GM12878 (cell line): ENCODE measurements around the gene FHOD3. TPM values are rescaled to one million over a fixed set of nuclear protein-coding genes. Genes with fewer than 3 reads are reported as not detected.

ENCODE experiments used
- ATAC-seq: fragments of 200-7000 bp; cut with Tn5 transposase; 3 replicates; pipeline ENCODE4 v1.9.1; 2020; ENCODE audit warnings: mild to moderate bottlenecking, moderate library complexity
- BruUV-seq: library from RNA; stranded (reverse); fragments of 400-500 nt; replicated peaks from 2 replicates; lab custom pipeline; 2021; lab: Mats Ljungman, UMichigan
- CTCF ChIA-PET: fragments of 300-600 bp; sonication (Branson Sonifier 250); formaldehyde crosslinking; extraction: SDS; loops from one replicate; lab custom pipeline; 2021; ENCODE audit warnings: inconsistent platforms; lab: Yijun Ruan, JAX
- POLR2A ChIA-PET: fragments of 350-600 bp; formaldehyde crosslinking; extraction: SDS; loops from one replicate; lab custom pipeline; 2021; ENCODE audit warnings: inconsistent platforms; lab: Charles Lee
- RAD21 ChIA-PET: fragments of 300-600 bp; sonication (Branson Sonifier 250); formaldehyde crosslinking; loops from one replicate; lab custom pipeline; 2023; ENCODE audit warnings: antibody characterized with exemption; ENCODE audit not compliant: unreplicated experiment; lab: Charles Lee
- SMC1A ChIA-PET: fragments of 300-600 bp; sonication (Branson Sonifier 250); formaldehyde crosslinking; loops from one replicate; lab custom pipeline; 2023; ENCODE audit not compliant: unreplicated experiment, uncharacterized antibody; lab: Charles Lee
- DNase-seq: peaks from one replicate; pipeline ENCODE4 v3.0.0-alpha.2; 2011; ENCODE audit warnings: low read depth, low spot score
- FAIRE-seq: peaks from 3 replicates; lab custom pipeline; 2011; peaks lifted over from hg19 to GRCh38; lab: Jason Lieb, UNC
- H2AFZ ChIP-seq: 2 replicates; pipeline ENCODE4 v1.6.0; 2011; ENCODE audit warnings: low read depth, low read length, control low read depth; ENCODE audit not compliant: control insufficient read depth
- H3K27ac ChIP-seq: 2 replicates; pipeline ENCODE4 v1.5.1; 2011; ENCODE audit warnings: control low read depth; ENCODE audit not compliant: control insufficient read depth, insufficient read depth
- H3K27me3 ChIP-seq, 2 experiments: replicated peaks in 1 of 2; 2 replicates each; pipeline versions ENCODE4 v1.6.0 to v1.6.1; 2011; ENCODE audit warnings: low read length in 1 of 2; ENCODE audit not compliant: control insufficient read depth in 2 of 2, insufficient read depth in 2 of 2
- H3K36me3 ChIP-seq, 2 experiments: 2 replicates each; pipeline ENCODE4 v1.5.1; 2011; ENCODE audit warnings: low read length in 1 of 2; ENCODE audit not compliant: control insufficient read depth in 2 of 2, insufficient read depth in 2 of 2
- H3K4me1 ChIP-seq: 2 replicates; pipeline ENCODE4 v1.6.1; 2011; ENCODE audit warnings: mild to moderate bottlenecking, low read length, moderate library complexity, mixed read lengths; ENCODE audit not compliant: control insufficient read depth, insufficient read depth
- H3K4me2 ChIP-seq: 2 replicates; pipeline ENCODE4 v1.6.0; 2011; ENCODE audit warnings: control low read depth; ENCODE audit not compliant: control insufficient read depth, insufficient read depth
- H3K4me3 ChIP-seq: fragments of 200-600 bp; sonication (generic); 2 replicates; pipeline ENCODE4 v1.5.1; 2016
- H3K79me2 ChIP-seq: 2 replicates; pipeline ENCODE4 v1.6.0; 2011; ENCODE audit warnings: low read length; ENCODE audit not compliant: control insufficient read depth, insufficient read depth
- H3K9ac ChIP-seq: 2 replicates; pipeline ENCODE4 v1.8.0; 2011; ENCODE audit warnings: low read length, control low read depth, mixed read lengths; ENCODE audit not compliant: control insufficient read depth, insufficient read depth
- H3K9me3 ChIP-seq: replicated peaks from 3 replicates; pipeline ENCODE4 v1.5.1; 2011; ENCODE audit warnings: mild to moderate bottlenecking, low read length; ENCODE audit not compliant: control insufficient read depth, insufficient read depth
- H4K20me1 ChIP-seq: 2 replicates; pipeline ENCODE4 v1.6.0; 2011; ENCODE audit not compliant: control insufficient read depth, insufficient read depth
- NR2F1 ChIP-seq: fragments of 450-650 bp; conservative IDR thresholded peaks from 2 replicates; pipeline ENCODE4 v1.6.1; 2017; ENCODE audit warnings: mild to moderate bottlenecking
- RAD21 ChIP-seq: IDR thresholded peaks from 2 replicates; pipeline ENCODE4 v1.6.1; 2011; ENCODE audit warnings: mild to moderate bottlenecking, low read depth, low read length, moderate library complexity; ENCODE audit not compliant: insufficient read depth
- SMC3 ChIP-seq: IDR thresholded peaks from 2 replicates; pipeline ENCODE4 v1.6.1; 2011; ENCODE audit warnings: low read length, improper control_type of control experiment, borderline replicate concordance
- STAT3 ChIP-seq: IDR thresholded peaks from 2 replicates; pipeline ENCODE4 v1.6.1; 2011; ENCODE audit warnings: low read depth, low read length, improper control_type of control experiment
- TBL1XR1 ChIP-seq: IDR thresholded peaks from 2 replicates; pipeline ENCODE4 v1.6.1; 2012; ENCODE audit warnings: low read depth, low read length, improper control_type of control experiment
- ZNF274 ChIP-seq: IDR thresholded peaks from one replicate; pipeline ENCODE4 v1.8.0; 2011; ENCODE audit not compliant: insufficient read length, insufficient read depth
- WGBS: methylation state at CpG from one replicate; pipeline ENCODE4 v1.1.6; 2016; ENCODE audit warnings: low lambda C conversion rate; ENCODE audit not compliant: insufficient replicate concordance, insufficient coverage; ENCODE audit errors: missing lambda C conversion rate; 5-methylcytosine and 5-hydroxymethylcytosine counted together
- in situ Hi-C: fragments of 300-500 bp; cut with MboI; formaldehyde crosslinking; loops from 9 replicates; pipeline ENCODE4 v1.14.3; 2018; ENCODE audit warnings: mixed read lengths
- intact Hi-C: fragments of 100-400 bp; cut with micrococcal nuclease; formaldehyde crosslinking; loops from one replicate; pipeline ENCODE4 v1.14.2; 2022; ENCODE audit not compliant: unreplicated experiment
- polyA plus RNA-seq, 11 experiments: library from polyadenylated mRNA; depleted of rRNA in 4 of 11; unstranded in 6 of 11; stranded (reverse) in 5 of 11; fragments of >200 nt; fragmentation: Nextera tagmentation in 4 of 11; fragmentation: Illumina TruSeq in 1 of 11; extraction: Ambion mirVana in 4 of 11; extraction: Trizol in 1 of 11; gene quantifications; 1 replicate in 1 of 11; 2 replicates in 10 of 11; pipeline versions ENCODE4 v1.2.1 to v1.2.3, GENCODE V29; 2011 to 2016; ENCODE audit warnings: inconsistent platforms in 2 of 11, missing spikeins in 2 of 11, low read depth in 1 of 11
- total RNA-seq, 4 experiments: library from RNA; depleted of rRNA in 3 of 4; stranded (reverse); fragments of >200 nt in 3 of 4; fragmentation: Illumina TruSeq in 1 of 4; extraction: Trizol in 1 of 4; gene quantifications; 2 replicates each; pipeline versions ENCODE4 v1.2.1 to v1.2.3, GENCODE V29; 2013 to 2021
- TF ChIP-seq, protein P1 (sequence below): fragments of 150-350 bp; IDR thresholded peaks from 2 replicates; pipeline ENCODE4 v1.6.1; 2014; ENCODE audit warnings: mild to moderate bottlenecking, low read depth, low read length
- TF ChIP-seq, protein P2 (sequence below): IDR thresholded peaks from 2 replicates; pipeline ENCODE4 v1.6.1; 2011; ENCODE audit warnings: mild to moderate bottlenecking, low read depth, low read length, moderate library complexity; ENCODE audit not compliant: insufficient replicate concordance

The FHOD3 gene
- total and polyA plus RNA-seq, 10 of the 15 experiments (the other 5 are each of a cell fraction or from before 2014, with no cell fraction given): 0.77 to 26.7 (median 10.4) TPM

DNA sequence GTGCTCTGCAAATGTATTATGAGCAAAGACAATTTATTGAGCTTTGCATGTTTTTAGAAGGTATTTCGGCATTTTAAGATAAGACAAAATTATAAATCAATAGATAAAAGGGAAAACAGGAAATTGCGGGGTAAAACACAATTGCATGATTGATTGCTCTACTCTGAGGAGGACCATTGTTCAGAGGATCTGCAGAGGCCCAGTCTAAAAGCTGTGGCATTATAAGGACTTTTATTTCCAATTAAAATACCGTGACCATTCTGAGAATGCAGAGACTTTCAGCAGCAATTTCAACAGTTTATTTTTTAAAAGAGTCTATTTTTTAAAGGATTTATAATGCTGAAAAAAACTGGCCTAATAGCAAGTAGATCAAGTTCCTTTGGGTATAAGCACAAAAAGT, 469.3 kb downstream of the FHOD3 start:
- ATAC-seq (no peak), FAIRE-seq (no peak), DNase-seq (no peak)
- SMC1A ChIA-PET: interaction anchor here (1.0 kb wide), 1 partner anchor 79 kb away, joined by 3 read pairs; no protein-coding TSS in a partner anchor
- POLR2A ChIA-PET: no interaction called here
- H3K36me3 ChIP-seq: no peaks in the 10 kb centered on the region
- no peak overlapping the region for H2AFZ ChIP-seq
- H4K20me1 ChIP-seq: no peaks in the 10 kb centered on the region
- CTCF ChIA-PET: no interaction called here
- no peak overlapping the region for H3K9ac ChIP-seq
- no peaks in the 10 kb centered on the region for H3K9me3 ChIP-seq
- WGBS: 15% methylated on average over 3 of the region's 3 CpGs
- in situ Hi-C loops: no loop called here
- BruUV-seq: no TSS peak
- H3K4me2 ChIP-seq: no peak overlapping the region
- no peaks in the 10 kb centered on the region for H3K79me2 ChIP-seq
- H3K4me1 ChIP-seq: no peaks in the 10 kb centered on the region
- no peak overlapping the region for H3K27ac ChIP-seq
- no peak overlapping the region for H3K4me3 ChIP-seq
- RAD21 ChIA-PET: no interaction called here
- intact Hi-C loops: no loop called here
- TF ChIP-seq TBL1XR1 (no peak), ZNF274 (no peak), RAD21 (no peak), SMC3 (no peak), STAT3 (no peak), NR2F1 (no peak)
- TF ChIP-seq, protein P1, sequence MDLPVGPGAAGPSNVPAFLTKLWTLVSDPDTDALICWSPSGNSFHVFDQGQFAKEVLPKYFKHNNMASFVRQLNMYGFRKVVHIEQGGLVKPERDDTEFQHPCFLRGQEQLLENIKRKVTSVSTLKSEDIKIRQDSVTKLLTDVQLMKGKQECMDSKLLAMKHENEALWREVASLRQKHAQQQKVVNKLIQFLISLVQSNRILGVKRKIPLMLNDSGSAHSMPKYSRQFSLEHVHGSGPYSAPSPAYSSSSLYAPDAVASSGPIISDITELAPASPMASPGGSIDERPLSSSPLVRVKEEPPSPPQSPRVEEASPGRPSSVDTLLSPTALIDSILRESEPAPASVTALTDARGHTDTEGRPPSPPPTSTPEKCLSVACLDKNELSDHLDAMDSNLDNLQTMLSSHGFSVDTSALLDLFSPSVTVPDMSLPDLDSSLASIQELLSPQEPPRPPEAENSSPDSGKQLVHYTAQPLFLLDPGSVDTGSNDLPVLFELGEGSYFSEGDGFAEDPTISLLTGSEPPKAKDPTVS: no peak
- TF ChIP-seq, protein P2, sequence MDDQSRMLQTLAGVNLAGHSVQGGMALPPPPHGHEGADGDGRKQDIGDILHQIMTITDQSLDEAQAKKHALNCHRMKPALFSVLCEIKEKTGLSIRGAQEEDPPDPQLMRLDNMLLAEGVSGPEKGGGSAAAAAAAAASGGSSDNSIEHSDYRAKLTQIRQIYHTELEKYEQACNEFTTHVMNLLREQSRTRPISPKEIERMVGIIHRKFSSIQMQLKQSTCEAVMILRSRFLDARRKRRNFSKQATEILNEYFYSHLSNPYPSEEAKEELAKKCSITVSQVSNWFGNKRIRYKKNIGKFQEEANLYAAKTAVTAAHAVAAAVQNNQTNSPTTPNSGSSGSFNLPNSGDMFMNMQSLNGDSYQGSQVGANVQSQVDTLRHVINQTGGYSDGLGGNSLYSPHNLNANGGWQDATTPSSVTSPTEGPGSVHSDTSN: no peak
- no peaks in the 10 kb centered on the region for H3K27me3 ChIP-seq
